Pons (tissue), 1 donor: ENCODE measurements around the gene TAF4.
A peak's percentile ranks its signal among the peaks of the same experiment; 100 is the strongest.

Experiments
- DNase-seq: peaks from one replicate; pipeline ENCODE4 v3.0.0-alpha.2; 2016; ENCODE audit warnings: low spot score

Gene TAF4

GRCh38 chr20:62044631-62045030 lies 21.1 kb downstream of the TAF4 start:
- DNase-seq: no peak

- DNase-seq: no peak
Measured at GRCh38 chr20:62043131-62043914, 22.4 kb downstream of the TAF4 start.

GRCh38 chr20:62042025-62042820 lies 23.5 kb downstream of the TAF4 start:
- DNase-seq: no peak

GRCh38 chr20:62040933-62041332 lies 24.7 kb downstream of the TAF4 start:
- DNase-seq: no peak

GRCh38 chr20:62040381-62040922 lies 25.2 kb downstream of the TAF4 start:
- DNase-seq: no peak

- DNase-seq: no peak
Measured at GRCh38 chr20:62039738-62040137, 25.9 kb downstream of the TAF4 start.

- DNase-seq: no peak
Measured at GRCh38 chr20:62032609-62033368, 32.9 kb downstream of the TAF4 start.

- DNase-seq: no peak
Measured at GRCh38 chr20:62031462-62032092, 34.1 kb downstream of the TAF4 start.

GRCh38 chr20:62030834-62031434 lies 34.7 kb downstream of the TAF4 start:
- DNase-seq: no peak

GRCh38 chr20:62030357-62030756 lies 35.3 kb downstream of the TAF4 start:
- no peak for DNase-seq

- no peak for DNase-seq
Measured at GRCh38 chr20:62029949-62030348, 35.7 kb downstream of the TAF4 start.

- DNase-seq: no peak
Measured at GRCh38 chr20:62029296-62029695, 36.4 kb downstream of the TAF4 start.

GRCh38 chr20:62028384-62028783 lies 37.3 kb downstream of the TAF4 start:
- no peak for DNase-seq

GRCh38 chr20:62027698-62028321 lies 37.9 kb downstream of the TAF4 start:
- no peak for DNase-seq

- DNase-seq: no peak
Measured at GRCh38 chr20:62027116-62027515, 38.6 kb downstream of the TAF4 start.

GRCh38 chr20:62026564-62026856 lies 39.2 kb downstream of the TAF4 start:
- DNase-seq: no peak

- DNase-seq: peak; percentile 21
Measured at GRCh38 chr20:62025832-62026563, 39.7 kb downstream of the TAF4 start.

GRCh38 chr20:62025394-62025793 lies 40.3 kb downstream of the TAF4 start:
- no peak for DNase-seq

- no peak for DNase-seq
Measured at GRCh38 chr20:62023935-62024334, 41.7 kb downstream of the TAF4 start.

GRCh38 chr20:62022575-62023139 lies 43.0 kb downstream of the TAF4 start:
- DNase-seq: no peak
